ENCODE results near the gene INO80D.

GRCh38 chr2:205970348-205970747 is 115.6 kb downstream of the INO80D start:
- TF ChIP-seq CTCF (IDR thresholded peaks at IDR 0.05; ENCODE audit: low read length) (no peak), EZH2 (IDR thresholded peaks at IDR 0.05; ENCODE audit: borderline replicate concordance, low read length) (no peak)
